GM12873 (cell line): Measurements from ENCODE around the gene MAST1.

ENCODE experiments used
- TF ChIP-seq, protein P1 (sequence below): IDR thresholded peaks from 2 replicates; pipeline ENCODE4 v1.5.1; 2012; ENCODE audit warnings: low read depth, mild to moderate bottlenecking, moderate library complexity, low read length, control low read depth; ENCODE audit not compliant: insufficient read depth; ENCODE audit errors: missing control alignments

Gene MAST1

DNA sequence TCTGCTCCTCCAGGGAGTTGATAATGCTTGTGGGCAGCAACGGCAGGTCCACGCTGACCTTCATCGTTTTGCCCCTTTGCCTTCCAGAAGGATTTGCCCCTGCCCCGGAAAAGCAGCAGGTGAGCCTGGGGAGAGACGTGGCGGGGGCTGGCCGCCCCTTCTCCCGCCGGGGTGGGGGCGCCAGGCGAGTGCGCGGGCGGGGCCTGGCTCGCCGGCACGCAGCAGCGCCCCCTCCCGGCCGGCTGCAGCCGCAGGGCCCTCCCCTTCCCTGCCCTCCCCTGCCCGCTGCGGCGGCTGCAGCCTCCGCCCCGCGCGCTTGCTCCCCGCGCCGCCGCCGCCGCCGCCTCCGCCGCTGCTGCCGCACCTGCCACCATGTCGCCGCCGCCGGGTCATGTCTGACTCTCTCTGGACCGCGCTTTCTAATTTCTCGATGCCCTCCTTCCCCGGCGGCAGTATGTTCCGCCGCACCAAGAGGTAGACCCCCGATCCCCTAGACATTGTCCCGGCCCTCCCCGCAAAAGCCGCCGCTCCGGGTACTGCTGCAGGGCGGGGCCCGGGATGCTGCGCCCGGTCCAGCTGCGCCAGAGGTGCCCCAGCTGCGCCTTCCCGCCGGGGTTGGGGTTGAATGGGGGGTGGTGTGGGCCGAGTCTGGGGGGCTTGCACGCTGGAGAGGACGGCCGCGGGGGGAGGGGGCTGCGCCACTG is at the start of gene MAST1:
MAST1 (plus strand) TSS at position 334 of the 704 bp plus-strand sequence; CDS start at position 392, 58 bp downstream.
- TF ChIP-seq, protein P1, sequence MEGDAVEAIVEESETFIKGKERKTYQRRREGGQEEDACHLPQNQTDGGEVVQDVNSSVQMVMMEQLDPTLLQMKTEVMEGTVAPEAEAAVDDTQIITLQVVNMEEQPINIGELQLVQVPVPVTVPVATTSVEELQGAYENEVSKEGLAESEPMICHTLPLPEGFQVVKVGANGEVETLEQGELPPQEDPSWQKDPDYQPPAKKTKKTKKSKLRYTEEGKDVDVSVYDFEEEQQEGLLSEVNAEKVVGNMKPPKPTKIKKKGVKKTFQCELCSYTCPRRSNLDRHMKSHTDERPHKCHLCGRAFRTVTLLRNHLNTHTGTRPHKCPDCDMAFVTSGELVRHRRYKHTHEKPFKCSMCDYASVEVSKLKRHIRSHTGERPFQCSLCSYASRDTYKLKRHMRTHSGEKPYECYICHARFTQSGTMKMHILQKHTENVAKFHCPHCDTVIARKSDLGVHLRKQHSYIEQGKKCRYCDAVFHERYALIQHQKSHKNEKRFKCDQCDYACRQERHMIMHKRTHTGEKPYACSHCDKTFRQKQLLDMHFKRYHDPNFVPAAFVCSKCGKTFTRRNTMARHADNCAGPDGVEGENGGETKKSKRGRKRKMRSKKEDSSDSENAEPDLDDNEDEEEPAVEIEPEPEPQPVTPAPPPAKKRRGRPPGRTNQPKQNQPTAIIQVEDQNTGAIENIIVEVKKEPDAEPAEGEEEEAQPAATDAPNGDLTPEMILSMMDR: peak; percentile 57

DNA sequence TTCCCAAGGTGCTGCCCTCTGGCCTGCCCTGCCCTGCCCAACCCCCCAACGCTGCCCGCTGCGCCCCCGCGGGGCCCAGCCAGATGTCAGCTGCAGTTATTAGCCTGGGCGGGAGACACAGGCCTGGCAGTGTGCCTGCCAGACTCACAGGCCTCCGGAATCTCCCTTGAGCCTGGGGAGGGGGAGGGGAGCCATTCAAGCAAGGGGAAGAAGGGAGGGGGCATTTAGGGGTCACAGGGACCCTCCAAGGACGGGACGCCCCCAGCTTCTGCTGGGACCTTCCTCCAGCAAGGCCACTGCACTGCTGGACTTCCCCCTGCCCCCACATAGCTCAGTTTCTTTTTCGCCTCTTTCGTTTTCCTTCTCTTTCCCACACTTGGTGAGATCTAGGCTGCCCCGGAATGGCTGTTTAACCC is 49.6 kb upstream of the MAST1 start:
- TF ChIP-seq, protein P1: no peak

DNA sequence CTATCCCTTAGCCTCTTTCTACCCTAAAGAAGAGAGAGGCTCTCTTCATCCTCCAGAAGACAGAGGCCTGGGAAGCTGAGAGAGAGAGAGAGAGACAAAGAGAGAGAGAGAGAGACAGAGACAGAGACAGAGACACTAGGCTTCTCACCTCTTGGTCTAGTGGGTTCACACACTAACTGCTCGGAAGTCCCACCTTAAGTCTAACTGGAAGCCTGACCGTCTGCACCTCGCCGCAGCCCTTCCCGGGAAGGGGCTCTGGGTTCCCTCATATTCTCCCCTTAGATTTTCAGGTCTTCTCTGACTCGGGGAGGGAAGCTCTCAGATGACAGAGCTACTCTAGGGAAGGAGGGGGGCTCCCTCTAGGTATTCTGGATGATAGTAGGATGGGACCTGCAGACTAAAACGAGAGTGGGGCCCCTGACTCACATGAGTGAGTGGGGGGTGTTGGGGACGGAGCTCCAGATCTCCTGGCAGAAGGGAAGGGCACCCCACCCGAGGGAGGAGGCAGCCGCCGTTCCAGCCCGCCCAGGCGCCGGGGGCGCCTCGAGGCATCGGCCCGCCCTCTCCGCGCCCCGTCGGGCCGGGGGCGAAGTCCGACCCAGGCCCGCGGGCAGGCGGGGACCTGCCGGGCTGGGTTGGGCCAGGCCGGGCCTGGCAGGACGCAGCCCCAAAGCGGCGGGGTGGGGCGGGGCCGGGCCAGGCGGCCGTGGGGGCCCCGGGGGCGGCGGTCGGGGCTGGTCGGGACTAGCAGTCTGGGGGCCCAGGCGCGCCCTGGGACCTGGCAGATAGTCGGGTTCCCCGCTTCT is 49.0 kb upstream of the MAST1 start:
- TF ChIP-seq, protein P1: no peak

DNA sequence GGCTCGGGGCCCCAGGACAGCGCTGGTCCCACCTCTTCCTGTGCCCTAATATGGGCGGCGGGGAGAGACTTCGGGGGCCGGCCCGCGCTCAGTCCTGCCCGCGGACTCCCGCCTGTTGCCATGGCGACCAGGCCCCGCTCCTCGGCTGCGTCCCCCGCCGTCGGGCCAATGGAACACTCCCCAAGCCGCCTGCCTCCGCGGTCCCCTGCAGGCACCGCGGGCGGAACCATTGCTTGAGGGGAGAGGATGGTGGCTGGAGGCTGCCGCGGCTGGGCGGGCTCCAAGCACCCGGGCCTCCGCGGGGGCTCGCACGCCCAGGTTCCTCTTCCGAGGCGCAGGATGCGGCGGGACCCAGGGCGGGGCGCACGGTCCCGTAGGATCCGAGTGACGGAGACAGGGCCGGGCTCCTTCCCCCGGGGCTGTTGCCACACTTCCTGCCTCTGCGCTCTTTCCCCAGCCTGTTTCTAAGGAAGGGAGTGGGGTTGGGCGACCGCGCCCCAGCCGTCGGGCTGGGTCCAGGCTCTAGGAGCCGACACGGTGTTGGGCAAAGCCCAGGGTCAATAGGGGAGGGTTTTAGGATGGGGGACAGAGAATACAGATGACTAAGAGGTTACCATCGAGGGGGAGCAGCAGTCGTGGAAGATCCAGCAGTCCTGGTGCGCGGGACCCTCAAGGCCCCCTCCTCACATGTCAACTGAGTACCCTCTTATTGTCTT is 48.3 kb upstream of the MAST1 start:
- TF ChIP-seq, protein P1: no peak

DNA sequence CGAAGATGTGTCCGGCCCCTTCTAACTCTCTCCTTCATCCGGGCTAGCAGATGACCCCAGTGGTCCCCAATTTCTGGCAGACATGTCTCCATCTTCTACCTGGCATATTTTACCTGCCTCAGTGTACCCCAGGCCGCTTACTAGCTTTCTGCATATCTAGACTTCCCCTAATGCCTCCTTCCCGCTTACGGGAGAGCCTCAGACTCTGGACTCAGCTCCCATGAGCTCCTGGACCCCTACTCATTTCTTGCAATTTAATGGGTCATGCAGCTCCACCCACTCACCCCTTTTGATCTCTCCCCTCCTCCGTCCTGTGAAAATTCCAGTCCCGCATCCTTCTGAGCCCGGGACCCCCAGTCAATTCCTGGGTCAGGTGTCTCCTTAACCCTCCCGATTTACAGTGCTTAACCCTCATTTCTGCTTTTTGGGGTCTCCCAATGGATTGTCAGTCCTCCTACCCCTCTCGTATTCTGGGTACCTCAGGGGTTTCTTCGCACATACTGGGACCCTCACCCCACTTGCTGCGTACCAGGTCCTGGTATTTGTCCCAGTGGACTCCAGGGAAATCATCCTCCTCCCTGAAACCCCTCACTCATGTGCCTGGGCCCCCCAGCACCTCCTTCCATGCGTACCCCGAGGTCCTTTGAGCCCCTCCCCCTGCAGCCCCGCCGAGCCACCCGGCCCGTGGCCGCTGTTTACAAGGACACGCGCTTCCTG is 47.5 kb upstream of the MAST1 start:
- TF ChIP-seq, protein P1: no peak

DNA sequence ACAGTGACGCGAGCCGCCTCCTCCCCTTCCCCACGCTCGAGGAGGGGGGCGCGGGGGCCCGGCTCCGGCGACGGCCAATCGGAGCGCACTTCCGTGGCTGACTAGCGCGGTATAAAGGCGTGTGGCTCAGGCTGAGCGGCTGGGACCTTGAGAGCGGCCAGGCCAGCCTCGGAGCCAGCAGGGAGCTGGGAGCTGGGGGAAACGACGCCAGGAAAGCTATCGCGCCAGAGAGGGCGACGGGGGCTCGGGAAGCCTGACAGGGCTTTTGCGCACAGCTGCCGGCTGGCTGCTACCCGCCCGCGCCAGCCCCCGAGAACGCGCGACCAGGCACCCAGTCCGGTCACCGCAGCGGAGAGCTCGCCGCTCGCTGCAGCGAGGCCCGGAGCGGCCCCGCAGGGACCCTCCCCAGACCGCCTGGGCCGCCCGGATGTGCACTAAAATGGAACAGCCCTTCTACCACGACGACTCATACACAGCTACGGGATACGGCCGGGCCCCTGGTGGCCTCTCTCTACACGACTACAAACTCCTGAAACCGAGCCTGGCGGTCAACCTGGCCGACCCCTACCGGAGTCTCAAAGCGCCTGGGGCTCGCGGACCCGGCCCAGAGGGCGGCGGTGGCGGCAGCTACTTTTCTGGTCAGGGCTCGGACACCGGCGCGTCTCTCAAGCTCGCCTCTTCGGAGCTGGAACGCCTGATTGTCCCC is 46.8 kb upstream of the MAST1 start, which contains the start of gene JUNB:
JUNB (plus strand) TSS at position 142 of the 706 bp plus-strand sequence; CDS start at position 428, 286 bp downstream.
- TF ChIP-seq, protein P1: peak; percentile 29
